GM18907 (cell line): ENCODE measurements around the gene NDUFA7.
A peak's percentile ranks its signal among the peaks of the same experiment; 100 is the strongest.
"Not testable (repeated sequence)": the region's sequence is repeated elsewhere in the genome, so short reads cannot be mapped to it uniquely, and the experiment has no call there.

Experiments used
- ATAC-seq: cut with Tn5 transposase; IDR thresholded peaks from one replicate; pipeline ENCODE4 v1.9.1; 2021; ENCODE audit warnings: mild to moderate bottlenecking, moderate library complexity; ENCODE audit not compliant: unreplicated experiment

Gene NDUFA7

DNA sequence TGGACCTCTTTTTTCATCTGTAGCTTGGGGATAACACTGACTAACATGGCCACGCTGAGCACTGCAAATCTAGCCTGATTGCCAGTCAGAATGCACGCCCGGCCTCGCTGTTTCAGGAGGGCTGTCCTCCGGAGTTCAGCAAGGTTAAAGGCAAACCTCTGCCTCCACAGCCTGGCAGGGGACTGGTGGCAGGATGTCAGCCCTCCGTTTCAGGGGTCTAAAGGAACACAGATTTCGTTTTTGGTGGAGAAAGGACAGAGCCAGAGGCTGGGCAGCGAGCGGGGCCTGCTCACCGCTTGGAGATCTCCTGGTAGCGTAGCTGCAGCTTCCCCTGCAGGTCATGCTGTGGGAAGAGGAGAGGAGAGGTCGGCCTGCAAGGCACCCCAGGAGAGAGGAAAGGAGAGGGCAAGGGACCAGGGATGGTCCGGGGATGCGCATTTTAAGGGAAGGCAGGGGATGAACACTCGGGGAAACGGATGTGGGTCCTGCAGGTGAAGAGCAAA lies 560 bp downstream of the NDUFA7 start:
- ATAC-seq: peak; percentile 24

GRCh38 chr19:8319807-8320520 lies 1.2 kb downstream of the NDUFA7 start:
- ATAC-seq: no peak

DNA sequence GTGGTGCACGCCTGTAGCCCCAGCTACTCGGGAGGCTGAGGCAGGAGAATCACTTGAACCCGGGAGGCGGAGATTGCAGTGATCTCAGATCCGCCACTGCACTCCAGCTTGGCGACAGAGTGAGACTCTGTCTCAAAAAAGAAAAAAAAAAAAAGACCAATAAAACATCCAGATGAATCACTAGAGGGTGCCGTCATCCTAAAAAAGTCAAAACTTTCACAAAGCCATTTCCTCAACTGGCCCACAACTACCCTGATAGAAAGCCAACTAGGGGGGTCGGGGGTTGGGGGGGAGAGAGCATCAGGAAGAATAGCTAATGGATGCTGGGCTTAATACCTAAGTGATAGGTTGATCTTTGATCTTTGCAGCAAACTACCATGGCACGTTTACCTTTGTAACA lies 2.3 kb downstream of the NDUFA7 start:
- not testable (repeated sequence) for ATAC-seq

- ATAC-seq: no peak
These were observed 4.6 kb downstream of the NDUFA7 start for GRCh38 chr19:8316351-8317125.

- not testable (repeated sequence) for ATAC-seq
These were observed 6.1 kb downstream of the NDUFA7 start for GRCh38 chr19:8314981-8315640.

GRCh38 chr19:8311461-8312260 lies 9.5 kb downstream of the NDUFA7 start:
- ATAC-seq: no peak

DNA sequence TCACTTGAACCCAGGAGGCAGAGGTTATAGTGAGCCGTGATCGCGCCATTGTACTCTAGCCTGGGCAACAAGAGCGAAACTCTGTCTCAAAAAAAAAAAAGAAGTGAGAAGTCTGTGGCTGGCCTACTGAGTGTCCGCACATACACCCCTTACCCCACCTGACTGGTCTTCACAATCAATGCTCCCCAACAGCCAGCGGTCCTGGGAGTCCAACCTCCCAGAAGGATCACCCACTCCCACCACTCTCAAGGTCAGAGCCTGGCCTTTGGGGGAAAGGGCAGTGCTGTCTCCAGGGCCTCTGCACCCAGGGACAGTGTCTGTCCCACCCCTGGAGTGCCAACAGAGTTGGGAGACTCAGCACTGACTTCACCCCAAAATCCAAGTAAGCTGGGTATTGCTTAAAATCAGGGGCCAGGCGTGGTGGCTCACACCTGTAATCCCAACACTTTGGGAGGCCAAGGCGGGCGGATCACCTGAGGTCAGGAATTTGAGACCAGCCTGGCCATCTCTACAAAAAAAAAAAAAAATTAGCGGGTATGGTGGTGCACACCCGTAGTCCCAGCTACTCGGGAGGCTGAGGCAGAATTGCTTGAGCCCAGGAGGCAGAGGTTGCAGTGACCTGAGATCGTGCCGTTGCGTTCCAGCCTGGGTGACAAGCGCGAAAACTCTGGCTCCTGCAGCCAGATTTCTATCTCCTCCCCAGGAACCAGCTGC lies 10.7 kb downstream of the NDUFA7 start:
- no peak for ATAC-seq

DNA sequence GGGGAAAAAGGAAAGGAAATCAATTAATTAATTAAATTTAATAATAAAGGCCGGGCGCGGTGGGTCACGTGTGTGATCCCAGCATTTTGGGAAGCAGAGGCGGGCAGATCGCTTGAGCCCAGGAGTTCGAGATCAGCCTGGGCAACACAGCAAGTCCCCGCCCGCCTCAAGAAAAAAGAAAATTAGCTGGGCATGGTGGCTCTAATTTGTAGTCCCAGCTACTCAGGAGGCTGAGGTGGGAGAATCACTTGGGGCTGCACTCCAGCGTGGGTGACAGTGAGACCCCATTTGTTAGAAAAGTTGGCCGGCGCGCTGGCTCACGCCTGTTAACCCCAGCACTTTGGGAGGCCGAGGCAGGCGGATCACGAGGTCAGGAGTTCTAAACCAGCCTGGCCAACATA lies 12.3 kb downstream of the NDUFA7 start:
- no peak for ATAC-seq

DNA sequence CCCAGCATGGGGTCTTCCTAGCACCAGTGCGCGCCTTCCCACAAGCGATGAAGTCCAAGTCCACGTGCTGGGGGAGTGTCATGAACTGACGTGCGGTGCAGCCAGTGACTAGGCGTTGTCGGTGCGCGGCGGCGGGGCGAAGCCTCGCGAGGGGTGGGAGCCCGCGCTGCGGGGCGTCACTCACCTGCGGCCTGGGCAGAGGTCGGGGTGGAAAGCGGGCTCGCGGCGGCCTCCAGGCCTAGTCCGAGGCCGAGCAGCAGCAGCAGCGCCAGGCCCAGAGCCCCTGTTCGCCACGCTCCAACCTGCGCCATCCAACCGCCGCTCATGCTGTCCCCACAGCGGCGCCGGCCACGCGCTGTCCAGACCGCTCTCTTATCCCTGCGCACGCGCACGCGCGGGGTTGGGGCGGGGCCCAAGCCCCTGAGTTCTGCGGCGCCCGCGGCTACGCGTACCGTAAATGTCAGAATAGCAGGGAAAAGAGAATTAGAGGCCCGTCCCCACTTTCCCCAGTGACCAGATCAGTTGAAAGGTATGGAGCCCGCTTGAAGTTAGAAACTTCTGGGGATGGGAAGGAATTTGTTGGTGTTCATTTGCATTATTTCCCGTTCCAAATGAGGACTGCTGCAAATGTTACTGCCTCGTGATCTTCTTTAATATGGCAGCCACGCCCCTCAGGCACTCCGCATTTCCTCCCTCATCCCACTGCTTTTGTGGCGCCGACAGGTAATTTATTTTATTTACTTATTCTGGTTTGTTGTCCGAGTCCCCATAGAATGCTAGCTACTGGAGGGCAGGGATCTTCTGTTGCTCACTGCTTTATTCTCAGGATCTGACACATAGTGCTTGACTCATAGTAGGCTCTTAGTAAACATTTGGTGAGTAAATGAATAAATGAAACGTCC lies 13.0 kb downstream of the NDUFA7 start, which contains the start of gene CD320:
CD320 (minus strand) TSS at position 394 of the 902 bp plus-strand sequence; CDS start at position 326, 68 bp downstream.
- peak; percentile 68 for ATAC-seq

- no peak for ATAC-seq
These were observed 13.7 kb downstream of the NDUFA7 start for GRCh38 chr19:8307400-8307964.

DNA sequence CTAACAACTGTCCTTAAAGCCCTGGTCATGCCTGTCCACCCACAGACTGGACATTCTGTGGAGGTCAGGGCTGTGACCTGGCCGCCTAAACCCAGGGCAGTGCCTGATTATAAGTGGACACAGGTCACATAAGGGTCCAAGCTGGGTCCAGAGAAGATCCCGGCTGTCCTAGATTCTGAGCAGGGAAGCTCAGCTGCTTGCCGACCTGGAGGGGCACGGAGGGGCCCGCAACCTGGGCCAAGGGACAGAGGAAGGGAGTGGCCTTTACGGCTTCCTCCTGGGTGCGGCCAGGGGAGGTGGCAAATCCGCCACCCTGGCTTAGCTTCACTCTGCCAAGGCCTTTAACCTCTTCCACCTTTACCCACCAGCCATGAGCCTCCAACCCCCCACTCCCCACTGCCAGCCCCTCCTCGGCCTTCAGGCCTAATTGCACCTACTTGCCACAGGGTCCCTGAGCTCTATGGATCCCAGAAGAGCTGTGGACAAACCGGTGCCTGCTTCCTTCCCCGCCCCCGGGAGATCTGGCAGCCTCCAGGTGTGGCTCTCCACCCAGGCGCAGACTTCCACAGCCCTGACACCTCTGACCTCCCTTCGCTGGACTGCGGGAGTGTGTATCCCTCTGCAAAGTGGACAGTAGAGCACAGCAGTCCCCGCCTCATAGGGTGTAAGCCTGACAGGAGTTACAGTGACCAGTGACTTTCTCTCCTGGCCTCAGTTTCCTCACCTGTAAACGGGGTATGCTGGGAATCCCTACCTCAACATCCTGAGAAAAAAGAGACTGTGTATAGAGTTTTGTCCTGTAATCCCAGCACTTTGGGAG lies 14.7 kb downstream of the NDUFA7 start:
- ATAC-seq: no peak

DNA sequence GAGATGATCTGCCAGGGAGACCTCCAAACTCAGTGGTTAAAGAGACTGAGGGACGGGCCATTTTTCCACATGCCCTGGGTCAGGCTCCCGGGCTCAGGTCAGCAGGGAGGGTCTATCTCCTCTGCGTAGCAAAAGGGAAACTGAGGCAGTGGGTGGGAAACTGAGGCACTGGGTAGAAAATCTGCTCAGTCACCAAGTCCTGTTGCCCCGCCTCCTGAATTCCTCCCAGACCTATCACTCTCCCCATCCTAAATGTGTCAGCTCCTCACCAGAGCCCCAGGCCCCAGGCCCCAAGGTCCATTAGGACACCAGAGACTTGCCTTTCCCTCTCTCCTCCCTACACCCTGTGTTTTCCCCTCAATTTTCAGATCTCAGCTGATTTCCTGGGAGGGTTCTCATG lies 15.4 kb downstream of the NDUFA7 start:
- no peak for ATAC-seq

DNA sequence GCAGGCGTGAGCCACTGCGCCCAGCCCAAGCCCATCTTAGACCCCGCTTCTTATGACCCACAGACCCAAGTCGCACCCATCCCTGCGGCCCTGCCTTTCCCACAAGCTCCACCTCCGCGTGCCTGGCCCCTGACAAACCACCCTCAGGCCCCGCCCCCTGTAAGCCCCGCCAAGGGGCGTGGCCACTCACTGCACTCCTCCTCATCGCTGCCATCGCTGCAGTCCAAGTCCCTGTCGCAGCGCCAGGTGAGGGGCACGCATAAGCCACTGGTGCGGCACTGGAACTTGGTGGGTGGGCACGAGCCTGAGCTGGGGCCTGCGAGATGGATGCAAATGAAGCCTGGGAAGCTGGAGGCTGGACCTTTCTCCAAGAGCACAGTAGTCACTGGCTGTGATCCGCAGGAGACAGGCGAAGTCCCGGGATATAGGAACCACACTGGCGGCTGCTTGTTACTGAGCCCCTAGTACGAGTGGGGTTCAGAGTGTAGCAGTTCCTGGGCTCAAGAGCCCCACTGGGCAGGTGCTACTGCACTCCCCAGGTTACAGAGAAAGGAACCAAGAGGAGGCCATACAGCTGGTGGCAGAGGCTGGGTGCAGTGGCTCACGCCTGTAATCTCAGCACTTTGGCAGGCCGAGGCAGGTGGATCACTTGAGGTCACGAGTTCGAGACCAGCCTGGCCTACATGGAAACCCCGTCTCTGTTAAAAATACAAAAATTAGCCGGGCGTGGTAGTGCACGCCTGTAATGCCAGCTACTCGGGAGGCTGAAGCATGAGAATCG lies 16.1 kb downstream of the NDUFA7 start:
- no peak for ATAC-seq

DNA sequence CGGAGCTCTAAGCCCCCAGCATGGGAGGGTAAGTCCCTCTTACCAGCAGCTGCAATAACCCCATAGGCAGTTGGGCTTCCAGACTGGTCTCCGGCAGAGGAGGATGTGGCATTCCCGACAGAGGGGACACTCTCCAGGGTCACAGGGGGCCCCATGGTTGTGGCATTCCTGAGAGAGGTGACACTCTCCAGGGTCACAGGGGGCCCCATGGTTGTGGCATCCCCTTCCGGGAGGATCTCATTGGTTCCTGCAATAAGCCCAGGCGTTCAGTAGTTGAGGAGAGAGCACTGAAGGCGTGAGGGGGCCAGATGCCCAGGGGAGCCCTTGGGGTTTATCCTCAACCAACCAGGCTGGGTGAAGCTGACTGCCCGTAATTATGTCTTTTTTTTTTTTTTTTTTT lies 18.4 kb downstream of the NDUFA7 start:
- no peak for ATAC-seq

DNA sequence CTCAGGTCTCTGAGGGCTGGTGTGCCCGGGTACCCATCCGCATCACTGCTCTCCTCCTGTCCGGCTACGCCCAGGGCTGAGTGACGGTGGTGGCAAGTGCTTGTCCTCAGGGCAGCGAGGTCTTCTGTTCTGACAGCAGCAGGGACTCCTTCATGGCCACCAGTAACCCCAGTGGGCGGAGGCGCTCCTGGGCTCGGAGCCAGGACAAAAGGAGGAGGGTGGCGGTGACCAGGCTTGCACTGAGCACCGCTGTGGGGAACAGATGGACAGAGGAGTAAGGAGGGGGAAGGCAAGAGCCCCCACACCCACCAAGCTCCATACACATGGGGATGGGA lies 18.9 kb downstream of the NDUFA7 start:
- ATAC-seq: no peak

- ATAC-seq: not testable (repeated sequence)
These were observed 29.8 kb downstream of the NDUFA7 start for GRCh38 chr19:8291337-8291736.

- ATAC-seq: not testable (repeated sequence)
These were observed 44.7 kb downstream of the NDUFA7 start for GRCh38 chr19:8276508-8276907.
